Naive thymus-derived CD4-positive, alpha-beta T cell (primary cell): Measurements from ENCODE around the gene PGRMC1. TPM values are rescaled to one million over a fixed set of nuclear protein-coding genes. Genes with fewer than 3 reads are reported as not detected.
"Not testable (repeated sequence)": the region's sequence is repeated elsewhere in the genome, so short reads cannot be mapped to it uniquely, and the experiment has no call there.

Experiments used
- ATAC-seq: fragments of 150-1000 bp; cut with Tn5 transposase; 2 replicates; pipeline ENCODE4 v1.10.0; 2021; ENCODE audit warnings: mild to moderate bottlenecking, moderate library complexity
- CTCF ChIA-PET: fragments of 350-600 bp; sonication (Branson Sonifier 250); formaldehyde crosslinking; loops from one replicate; lab custom pipeline; 2021; ENCODE audit warnings: antibody characterized with exemption; lab: Charles Lee
- POLR2A ChIA-PET: fragments of 350-600 bp; sonication (Branson Sonifier 250); formaldehyde crosslinking; loops from one replicate; lab custom pipeline; 2021; ENCODE audit warnings: antibody characterized with exemption, inconsistent platforms; lab: Charles Lee
- DNase-seq, 9 donors: peaks; one replicate each; pipeline versions ENCODE4 v3.0.0 to v3.0.0-alpha.2; 2020 to 2022; ENCODE audit warnings: mixed read lengths in 1 of 9
- H3K27ac ChIP-seq: one replicate; pipeline ENCODE4 v1.7.0; 2013; ENCODE audit warnings: mild to moderate bottlenecking, low read depth, low read length, moderate library complexity
- H3K27me3 ChIP-seq, 2 donors: one replicate each; pipeline ENCODE4 v1.7.0; 2013; ENCODE audit warnings: low read length in 2 of 2, mild to moderate bottlenecking in 2 of 2, moderate library complexity in 2 of 2; ENCODE audit not compliant: control insufficient read depth in 2 of 2, insufficient read depth in 2 of 2
- H3K36me3 ChIP-seq, 3 experiments: 1 replicate in 2 of 3; 2 replicates in 1 of 3; pipeline ENCODE4 v1.7.0; 2013; ENCODE audit warnings: low read length in 3 of 3, mild to moderate bottlenecking in 3 of 3, moderate library complexity in 1 of 3; ENCODE audit not compliant: insufficient read depth in 3 of 3, control insufficient read depth in 2 of 3
- H3K4me1 ChIP-seq, 2 donors: one replicate each; pipeline ENCODE4 v1.7.0; 2013; ENCODE audit warnings: low read length in 2 of 2, mild to moderate bottlenecking in 2 of 2, moderate library complexity in 1 of 2; ENCODE audit not compliant: control insufficient read depth in 2 of 2, insufficient read depth in 2 of 2
- H3K4me3 ChIP-seq: 2 replicates; pipeline ENCODE4 v1.7.0; 2013; ENCODE audit warnings: mild to moderate bottlenecking, low read length
- H3K9me3 ChIP-seq, 3 experiments: 1 replicate in 2 of 3; 2 replicates in 1 of 3; pipeline ENCODE4 v1.7.0; 2013; ENCODE audit warnings: low read length in 3 of 3; ENCODE audit not compliant: control insufficient read depth in 2 of 3
- H3K27ac Mint-ChIP-seq, 9 donors: one replicate each; pipeline ENCODE4 v1.8.0; 2020 to 2022; ENCODE audit warnings: mixed read lengths in 9 of 9, mild to moderate bottlenecking in 8 of 9, moderate library complexity in 5 of 9, inconsistent platforms in 2 of 9
- H3K27me3 Mint-ChIP-seq, 5 donors: one replicate each; pipeline ENCODE4 v1.8.0; 2021 to 2022; ENCODE audit warnings: mixed read lengths in 5 of 5, mild to moderate bottlenecking in 1 of 5
- H3K36me3 Mint-ChIP-seq, 5 donors: one replicate each; pipeline ENCODE4 v1.8.0; 2020 to 2022; ENCODE audit warnings: mixed read lengths in 5 of 5, mild to moderate bottlenecking in 3 of 5, inconsistent platforms in 1 of 5
- H3K4me1 Mint-ChIP-seq, 7 donors: one replicate each; pipeline ENCODE4 v1.8.0; 2020 to 2022; ENCODE audit warnings: mixed read lengths in 7 of 7, mild to moderate bottlenecking in 3 of 7, inconsistent platforms in 1 of 7
- H3K4me3 Mint-ChIP-seq, 10 donors: one replicate each; pipeline ENCODE4 v1.8.0; 2020 to 2022; ENCODE audit warnings: mild to moderate bottlenecking in 10 of 10, mixed read lengths in 10 of 10, moderate library complexity in 6 of 10, inconsistent platforms in 2 of 10
- H3K9me3 Mint-ChIP-seq, 11 donors: one replicate each; pipeline ENCODE4 v1.8.0; 2020 to 2022; ENCODE audit warnings: mixed read lengths in 11 of 11, mild to moderate bottlenecking in 4 of 11, inconsistent platforms in 1 of 11, moderate library complexity in 1 of 11
- intact Hi-C, 2 donors: fragments of 100-400 bp; cut with micrococcal nuclease; formaldehyde crosslinking; loops; one replicate each; pipeline ENCODE4 v1.15.1; 2023
- polyA plus RNA-seq, 2 donors: library from polyadenylated mRNA; unstranded; fragments of 300-500 nt; fragmentation: Illumina TruSeq; gene quantifications; one replicate each; pipeline ENCODE4 v1.2.3, GENCODE V29; 2021
- total RNA-seq, 6 experiments: library from RNA in 5 of 6; stranded (reverse) in 5 of 6; gene quantifications; 1 replicate in 5 of 6; 2 replicates in 1 of 6; pipeline ENCODE4 v1.2.3 and lab custom pipeline; 2021 to 2026

PGRMC1 gene
- total and polyA plus RNA-seq, 7 experiments from 2014 or later, result 9.5 to 28.4 (median 13.9) TPM

DNA sequence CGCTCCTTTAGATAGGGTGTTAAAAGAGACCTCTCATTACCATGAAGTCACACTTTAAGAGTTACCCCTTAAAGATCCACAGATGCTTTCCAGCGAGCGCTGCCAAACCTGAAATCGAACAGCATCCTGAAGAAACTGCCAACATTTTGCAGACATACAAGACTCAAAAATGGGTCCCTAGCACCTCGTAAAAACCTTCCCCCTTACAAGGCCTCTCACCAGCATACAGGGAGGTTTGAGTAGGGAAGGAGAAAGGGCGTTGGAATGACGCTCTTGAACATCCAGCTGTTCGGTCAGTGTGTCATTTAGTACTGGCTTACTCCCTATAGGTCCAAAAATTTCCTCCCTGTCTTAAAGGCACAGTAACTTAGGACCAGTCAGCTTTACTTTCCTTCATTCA lies 45.3 kb upstream of the PGRMC1 start:
- H3K9me3 ChIP-seq, result no peaks in the 10 kb centered on the region
- no peaks in the 10 kb centered on the region for H3K27me3 ChIP-seq
- ChIA-PET POLR2A (no interaction called here), CTCF (no interaction called here)
- H3K4me1 ChIP-seq, result no peaks in the 10 kb centered on the region
- Mint-ChIP-seq H3K4me1 (no peaks in the 10 kb centered on the region), H3K36me3 (no peaks in the 10 kb centered on the region), H3K27ac (no peak overlapping the region), H3K9me3 (no peaks in the 10 kb centered on the region), H3K4me3 (no peak overlapping the region), H3K27me3 (peaks cover 0 to 3% (median 0%) of the 10 kb centered on the region in 5 donors)
- H3K36me3 ChIP-seq, result no peaks in the 10 kb centered on the region
- ATAC-seq (no peak), DNase-seq (no peak)
- intact Hi-C loops, result no loop called here
- no peak overlapping the region for H3K4me3 ChIP-seq
- no peak overlapping the region for H3K27ac ChIP-seq

DNA sequence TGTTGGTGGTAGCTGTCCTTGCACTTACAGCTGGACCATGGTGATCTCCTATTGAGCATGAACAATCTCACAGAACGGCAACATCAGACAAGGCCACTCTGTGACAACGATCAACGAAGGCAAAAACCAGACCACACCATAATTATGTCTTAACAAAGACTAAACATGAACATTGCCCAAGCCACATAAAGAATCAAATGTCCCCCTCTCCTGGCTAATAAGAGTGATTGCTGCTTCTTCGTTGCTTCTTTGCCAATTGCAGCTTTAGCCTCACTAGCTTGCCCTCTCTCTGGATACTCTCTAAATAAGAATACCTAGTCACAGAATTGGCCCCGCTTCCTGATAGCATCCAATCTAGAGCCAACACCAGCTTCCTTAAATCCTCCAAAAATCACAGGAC lies 41.5 kb upstream of the PGRMC1 start:
- CTCF ChIA-PET, result interaction anchor here (0.7 kb wide), 1 partner anchor 17 kb away, joined by 3 read pairs; no protein-coding TSS in a partner anchor

DNA sequence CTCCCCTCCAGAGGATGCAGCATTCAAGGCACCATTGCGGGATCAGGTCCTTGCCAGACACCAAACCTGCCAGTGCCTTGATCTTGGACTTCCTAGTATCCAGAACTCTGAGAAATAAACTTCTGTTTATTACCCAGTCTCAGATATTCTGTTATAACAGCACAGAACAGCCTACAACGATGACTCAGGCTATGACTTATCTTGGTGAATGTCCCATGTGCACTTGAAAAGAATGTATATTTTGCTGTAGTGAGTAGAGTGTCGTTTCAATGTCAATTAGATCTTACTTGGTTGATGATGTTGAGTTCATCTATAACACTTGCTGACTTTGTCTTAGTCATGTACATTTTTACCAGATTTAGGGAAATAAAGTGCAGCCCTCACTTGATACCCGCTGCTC lies 34.5 kb upstream of the PGRMC1 start:
- Mint-ChIP-seq H3K27ac (no peak overlapping the region), H3K4me3 (no peak overlapping the region), H3K4me1 (peaks cover 0 to 5% (median 0%) of the 10 kb centered on the region in 7 donors), H3K27me3 (peaks cover 4 to 15% (median 5%) of the 10 kb centered on the region in 5 donors), H3K36me3 (peaks cover 0 to 4% (median 0%) of the 10 kb centered on the region in 5 donors), H3K9me3 (peaks cover 0 to 4% (median 0%) of the 10 kb centered on the region in 11 donors)
- ChIA-PET CTCF (no interaction called here), POLR2A (no interaction called here)
- no peak overlapping the region for H3K4me3 ChIP-seq
- H3K4me1 ChIP-seq, result no peaks in the 10 kb centered on the region
- no peaks in the 10 kb centered on the region for H3K9me3 ChIP-seq
- no peaks in the 10 kb centered on the region for H3K36me3 ChIP-seq
- ATAC-seq, result no peak
- intact Hi-C loops, result no loop called here
- DNase-seq, result no peak
- H3K27ac ChIP-seq, result no peak overlapping the region
- no peaks in the 10 kb centered on the region for H3K27me3 ChIP-seq

More for the DNA sequence above, 41.5 kb upstream of the PGRMC1 start:
- Mint-ChIP-seq H3K9me3 (peaks cover 0 to 5% (median 0%) of the 10 kb centered on the region in 11 donors), H3K27me3 (peaks cover 0 to 3% (median 0%) of the 10 kb centered on the region in 5 donors), H3K4me1 (peaks cover 0 to under 1% (median 0%) of the 10 kb centered on the region in 7 donors), H3K27ac (no peak overlapping the region), H3K4me3 (no peak overlapping the region), H3K36me3 (peaks cover 0 to 2% (median 0%) of the 10 kb centered on the region in 5 donors)
- Histone ChIP-seq H3K4me3 (no peak overlapping the region), H3K27me3 (no peaks in the 10 kb centered on the region), H3K4me1 (no peaks in the 10 kb centered on the region), H3K27ac (no peak overlapping the region), H3K36me3 (no peaks in the 10 kb centered on the region), H3K9me3 (no peaks in the 10 kb centered on the region)
- ATAC-seq (no peak), DNase-seq (no peak)
- POLR2A ChIA-PET, result no interaction called here
- intact Hi-C loops, result no loop called here

DNA sequence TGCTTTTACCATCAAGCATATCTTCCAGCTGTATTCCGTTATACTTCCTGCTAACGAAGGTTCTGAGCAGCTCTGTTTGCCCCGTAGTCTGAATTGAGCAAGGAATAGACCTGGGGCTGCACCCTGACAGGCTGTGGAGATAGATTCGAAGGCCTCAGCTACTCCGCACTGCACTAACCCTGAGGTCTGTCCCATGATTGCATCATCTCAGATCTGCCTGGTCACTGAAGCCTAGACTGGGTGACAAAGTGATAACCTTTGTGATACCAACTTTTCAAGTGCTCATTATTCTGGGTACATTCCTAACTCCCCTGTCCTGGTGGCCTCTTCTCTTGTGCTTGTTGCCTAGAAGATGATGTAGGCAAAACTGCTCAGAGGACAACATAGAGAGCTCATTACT lies 29.9 kb upstream of the PGRMC1 start:
- ChIA-PET POLR2A (no interaction called here), CTCF (interaction anchor here (0.5 kb wide), 1 partner anchor 1223 kb away, joined by 5 read pairs; no protein-coding TSS in a partner anchor)
- Mint-ChIP-seq H3K36me3 (no peaks in the 10 kb centered on the region), H3K27me3 (peaks cover 4 to 15% (median 5%) of the 10 kb centered on the region in 5 donors), H3K9me3 (peaks cover 0 to 4% (median 0%) of the 10 kb centered on the region in 11 donors), H3K4me1 (peaks cover 0 to 3% (median 0%) of the 10 kb centered on the region in 7 donors), H3K27ac (no peak overlapping the region), H3K4me3 (no peak overlapping the region)
- no peak overlapping the region for H3K4me3 ChIP-seq
- no peaks in the 10 kb centered on the region for H3K9me3 ChIP-seq
- H3K4me1 ChIP-seq, result no peaks in the 10 kb centered on the region
- H3K27ac ChIP-seq, result no peak overlapping the region
- H3K27me3 ChIP-seq, result no peaks in the 10 kb centered on the region
- no peak for DNase-seq
- intact Hi-C loops, result no loop called here
- no peaks in the 10 kb centered on the region for H3K36me3 ChIP-seq
- no peak for ATAC-seq

DNA sequence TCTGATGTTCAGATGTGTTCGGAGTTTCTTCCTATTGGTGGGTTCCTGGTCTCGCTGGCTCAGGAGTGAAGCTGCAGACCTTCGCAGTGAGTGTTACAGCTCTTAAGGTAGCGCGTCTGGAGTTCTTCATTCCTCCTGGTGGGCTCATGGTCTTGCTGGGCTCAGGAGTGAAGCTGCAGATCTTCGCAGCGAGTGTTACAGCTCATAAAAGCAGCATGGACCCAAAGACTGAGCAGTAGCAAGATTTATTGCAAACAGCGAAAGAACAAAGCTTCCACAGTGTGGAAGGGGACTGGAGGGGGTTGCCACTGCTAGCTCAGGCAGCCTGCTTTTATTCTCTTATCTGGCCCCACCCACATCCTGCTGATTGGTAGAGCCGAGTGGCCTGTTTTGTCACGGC lies 28.6 kb upstream of the PGRMC1 start:
- H3K27me3 Mint-ChIP-seq, result peaks cover 4 to 15% (median 10%) of the 10 kb centered on the region in 5 donors
- POLR2A ChIA-PET, H3K27ac ChIP-seq, H3K9me3 ChIP-seq, DNase-seq, intact Hi-C loops, ATAC-seq, H3K27me3 ChIP-seq, H3K36me3 Mint-ChIP-seq, H3K4me1 Mint-ChIP-seq, H3K4me3 Mint-ChIP-seq, H3K4me1 ChIP-seq, H3K9me3 Mint-ChIP-seq, H3K4me3 ChIP-seq, CTCF ChIA-PET, H3K27ac Mint-ChIP-seq, H3K36me3 ChIP-seq: not testable (repeated sequence)

DNA sequence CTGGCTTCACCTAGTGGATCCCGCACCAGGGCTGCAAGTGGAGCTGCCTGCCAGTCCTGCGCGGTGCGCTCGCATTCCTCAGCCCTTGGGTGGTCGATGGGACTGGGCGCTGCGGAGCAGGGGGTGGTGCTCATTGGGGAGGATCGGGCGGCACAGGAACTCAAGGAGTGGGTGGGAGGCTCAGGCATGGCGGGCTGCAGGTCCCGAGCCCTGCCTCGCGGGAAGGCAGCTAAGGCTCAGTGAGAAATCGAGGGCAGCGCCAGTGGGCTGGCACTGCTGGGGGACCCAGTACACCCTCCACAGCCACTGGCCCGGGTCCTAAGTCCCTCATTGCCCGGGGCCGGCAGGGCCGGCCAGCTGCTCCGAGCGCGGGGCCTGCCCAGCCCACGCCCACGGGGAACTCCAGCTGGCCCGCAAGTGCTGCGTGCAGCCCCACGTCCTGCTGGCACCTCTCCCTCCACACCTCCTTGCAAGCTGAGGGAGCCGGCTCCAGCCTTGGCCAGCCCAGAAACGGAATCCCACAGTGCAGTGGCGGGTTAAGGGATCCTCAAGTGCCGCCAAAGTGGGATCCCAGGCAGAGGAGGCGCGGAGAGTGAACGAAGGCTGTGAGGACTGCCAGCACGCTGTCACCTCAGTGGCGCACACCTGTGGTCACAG lies 27.6 kb upstream of the PGRMC1 start:
- Histone ChIP-seq H3K9me3 (no peaks in the 10 kb centered on the region), H3K27ac (no peak overlapping the region), H3K4me1 (no peaks in the 10 kb centered on the region), H3K36me3 (no peaks in the 10 kb centered on the region), H3K27me3 (no peaks in the 10 kb centered on the region), H3K4me3 (no peak overlapping the region)
- Mint-ChIP-seq H3K4me3 (no peak overlapping the region), H3K36me3 (no peaks in the 10 kb centered on the region), H3K27me3 (peaks cover 5 to 20% (median 12%) of the 10 kb centered on the region in 5 donors), H3K9me3 (peaks cover 0 to 4% (median 0%) of the 10 kb centered on the region in 11 donors), H3K27ac (no peak overlapping the region), H3K4me1 (peaks cover 0 to 3% (median 0%) of the 10 kb centered on the region in 7 donors)
- CTCF ChIA-PET, result no interaction called here
- POLR2A ChIA-PET, result no interaction called here
- intact Hi-C loops, result no loop called here
- DNase-seq, result no peak
- ATAC-seq, result no peak
